ENCODE measurements around the gene CASP8AP2.

- TF ChIP-seq CTCF (IDR thresholded peaks at IDR 0.05; ENCODE audit: insufficient read depth, low read depth, low read length), result no peak
- no peak for TF ChIP-seq EZH2 (IDR thresholded peaks at IDR 0.05; ENCODE audit: insufficient read depth, low read length)
These were observed 44.8 kb upstream of the CASP8AP2 start for GRCh38 chr6:89784838-89785237.
